Neural crest cell (in vitro differentiated cells): Measurements from ENCODE around the gene AARS2. TPM values are rescaled to one million over a fixed set of nuclear protein-coding genes. Genes with fewer than 3 reads are reported as not detected.

Source experiments
- DNase-seq: peaks from one replicate; pipeline ENCODE4 v3.0.0; 2021; ENCODE audit warnings: low read depth, mixed read lengths, low spot score
- H3K27ac Mint-ChIP-seq: one replicate; pipeline ENCODE4 v1.8.0; 2021; ENCODE audit warnings: mild to moderate bottlenecking, mixed read lengths; ENCODE audit not compliant: unreplicated experiment
- H3K27me3 Mint-ChIP-seq: 2 replicates; pipeline ENCODE4 v1.8.0; 2021; ENCODE audit warnings: low read depth, mild to moderate bottlenecking, mixed read lengths
- H3K36me3 Mint-ChIP-seq: 2 replicates; pipeline ENCODE4 v1.8.0; 2021; ENCODE audit warnings: low read depth, mild to moderate bottlenecking, mixed read lengths
- H3K4me1 Mint-ChIP-seq: 2 replicates; pipeline ENCODE4 v1.8.0; 2021; ENCODE audit warnings: mixed read lengths
- H3K4me3 Mint-ChIP-seq: one replicate; pipeline ENCODE4 v1.8.0; 2021; ENCODE audit warnings: mild to moderate bottlenecking, mixed read lengths
- H3K9me3 Mint-ChIP-seq: 2 replicates; pipeline ENCODE4 v1.8.0; 2021; ENCODE audit warnings: mixed read lengths
- CTCF ChIP-seq: fragments of 200-600 bp; sonication (generic); conservative IDR thresholded peaks from 2 replicates; pipeline ENCODE4 v1.5.0; 2021; ENCODE audit warnings: antibody characterized with exemption, mild to moderate bottlenecking
- total RNA-seq: library from RNA; stranded (reverse); gene quantifications from 2 replicates; pipeline ENCODE4 v1.2.1, GENCODE V29; 2021

AARS2 gene
- total RNA-seq, 1 donor from 2014 or later: 33.6 TPM

- DNase-seq: no peak
- Mint-ChIP-seq H3K27ac (no peak overlapping the region), H3K27me3 (no peaks in the 10 kb centered on the region), H3K4me1 (peaks cover 15% of the 10 kb centered on the region), H3K9me3 (no peaks in the 10 kb centered on the region), H3K4me3 (peak overlapping the region; percentile 59), H3K36me3 (peaks cover 16% of the 10 kb centered on the region)
- no peak for TF ChIP-seq CTCF
These were observed 4.1 kb downstream of the AARS2 start for GRCh38 chr6:44309092-44309491.

GRCh38 chr6:44307217-44307616 lies 5.9 kb downstream of the AARS2 start:
- TF ChIP-seq CTCF: no peak
- DNase-seq: no peak
- no peak overlapping the region for H3K4me3 Mint-ChIP-seq
- H3K9me3 Mint-ChIP-seq: no peaks in the 10 kb centered on the region
- peaks cover 8% of the 10 kb centered on the region for H3K4me1 Mint-ChIP-seq
- H3K27ac Mint-ChIP-seq: no peak overlapping the region
- H3K36me3 Mint-ChIP-seq: peaks cover 16% of the 10 kb centered on the region
- H3K27me3 Mint-ChIP-seq: no peaks in the 10 kb centered on the region

- no peak for TF ChIP-seq CTCF
- DNase-seq: no peak
- Mint-ChIP-seq H3K36me3 (peaks cover 16% of the 10 kb centered on the region), H3K4me1 (peaks cover 3% of the 10 kb centered on the region), H3K4me3 (no peak overlapping the region), H3K9me3 (no peaks in the 10 kb centered on the region), H3K27me3 (no peaks in the 10 kb centered on the region), H3K27ac (no peak overlapping the region)
These were observed 6.4 kb downstream of the AARS2 start for GRCh38 chr6:44306710-44307109.

GRCh38 chr6:44305200-44305725 lies 7.9 kb downstream of the AARS2 start:
- H3K36me3 Mint-ChIP-seq: peaks cover 21% of the 10 kb centered on the region
- no peaks in the 10 kb centered on the region for H3K4me1 Mint-ChIP-seq
- TF ChIP-seq CTCF: no peak
- H3K27me3 Mint-ChIP-seq: no peaks in the 10 kb centered on the region
- H3K27ac Mint-ChIP-seq: peak overlapping the region; percentile 75
- no peak overlapping the region for H3K4me3 Mint-ChIP-seq
- no peak for DNase-seq
- H3K9me3 Mint-ChIP-seq: no peaks in the 10 kb centered on the region

- peak; percentile 77 for TF ChIP-seq CTCF
- Mint-ChIP-seq H3K9me3 (no peaks in the 10 kb centered on the region), H3K27me3 (no peaks in the 10 kb centered on the region), H3K4me3 (peak overlapping the region; percentile 61), H3K27ac (no peak overlapping the region), H3K4me1 (no peaks in the 10 kb centered on the region), H3K36me3 (peaks cover 17% of the 10 kb centered on the region)
- peak; percentile 48 for DNase-seq
These were observed 8.6 kb downstream of the AARS2 start for GRCh38 chr6:44304282-44305199.
